Fibroblast of peridontal ligament (primary cell): Measurements from ENCODE around the gene LRGUK.

Experiments
- DNase-seq: peaks from one replicate; pipeline ENCODE4 v3.0.0-alpha.2; 2010; ENCODE audit errors: extremely low read depth

Gene LRGUK

GRCh38 chr7:134126146-134126545 lies 994 bp upstream of the LRGUK start:
- DNase-seq = no peak

- DNase-seq = no peak
These were observed 559 bp upstream of the LRGUK start for GRCh38 chr7:134126596-134126965.

- DNase-seq = no peak
These were observed 1.7 kb downstream of the LRGUK start for GRCh38 chr7:134128829-134129228.

- DNase-seq = no peak
These were observed 2.9 kb downstream of the LRGUK start for GRCh38 chr7:134129856-134130523.

- no peak for DNase-seq
These were observed 6.9 kb downstream of the LRGUK start for GRCh38 chr7:134134004-134134403.

- peak; percentile 59 for DNase-seq
These were observed 14.0 kb downstream of the LRGUK start for GRCh38 chr7:134140889-134141867.

GRCh38 chr7:134141868-134142264 lies 14.7 kb downstream of the LRGUK start:
- no peak for DNase-seq

- DNase-seq = no peak
These were observed 26.5 kb downstream of the LRGUK start for GRCh38 chr7:134153493-134154136.

GRCh38 chr7:134154581-134155130 lies 27.5 kb downstream of the LRGUK start:
- peak; percentile 35 for DNase-seq

GRCh38 chr7:134155206-134155605 lies 28.1 kb downstream of the LRGUK start:
- no peak for DNase-seq

GRCh38 chr7:134155871-134156270 lies 28.7 kb downstream of the LRGUK start:
- no peak for DNase-seq

GRCh38 chr7:134165252-134165651 lies 38.1 kb downstream of the LRGUK start:
- no peak for DNase-seq

- DNase-seq = no peak
These were observed 40.1 kb downstream of the LRGUK start for GRCh38 chr7:134167250-134167649.

GRCh38 chr7:134167841-134168240 lies 40.7 kb downstream of the LRGUK start:
- no peak for DNase-seq

GRCh38 chr7:134174795-134175261 lies 47.7 kb downstream of the LRGUK start:
- peak; percentile 70 for DNase-seq

- DNase-seq = no peak
These were observed 48.3 kb downstream of the LRGUK start for GRCh38 chr7:134175334-134176036.

GRCh38 chr7:134176037-134176350 lies 48.9 kb downstream of the LRGUK start:
- DNase-seq = peak; percentile 42

- DNase-seq = no peak
These were observed 52.2 kb downstream of the LRGUK start for GRCh38 chr7:134179036-134180011.

GRCh38 chr7:134180376-134180775 lies 53.2 kb downstream of the LRGUK start:
- no peak for DNase-seq

GRCh38 chr7:134182078-134182477 lies 54.9 kb downstream of the LRGUK start:
- no peak for DNase-seq
